Type B pancreatic cell (in vitro differentiated cells): Measurements from ENCODE around the gene RBPJ. TPM values are rescaled to one million over a fixed set of nuclear protein-coding genes. Genes with fewer than 3 reads are reported as not detected.

Experiments used
- DNase-seq: peaks from one replicate; pipeline ENCODE4 v3.0.0; 2021; ENCODE audit warnings: mixed read lengths; ENCODE audit not compliant: unreplicated experiment; ENCODE audit errors: extremely low spot score
- H3K27ac Mint-ChIP-seq: 2 replicates; pipeline ENCODE4 v1.8.0; 2021; ENCODE audit warnings: mild to moderate bottlenecking, mixed read lengths
- H3K27me3 Mint-ChIP-seq: 2 replicates; pipeline ENCODE4 v1.8.0; 2021; ENCODE audit warnings: mixed read lengths
- H3K36me3 Mint-ChIP-seq: 2 replicates; pipeline ENCODE4 v1.8.0; 2021; ENCODE audit warnings: mixed read lengths
- H3K4me1 Mint-ChIP-seq: one replicate; pipeline ENCODE4 v1.8.0; 2021; ENCODE audit warnings: mixed read lengths; ENCODE audit not compliant: unreplicated experiment
- H3K4me3 Mint-ChIP-seq: 2 replicates; pipeline ENCODE4 v1.8.0; 2021; ENCODE audit warnings: mild to moderate bottlenecking, mixed read lengths
- H3K9me3 Mint-ChIP-seq: 2 replicates; pipeline ENCODE4 v1.8.0; 2021; ENCODE audit warnings: mixed read lengths
- total RNA-seq: library from RNA; stranded (reverse); gene quantifications from 2 replicates; pipeline ENCODE4 v1.2.1, GENCODE V29; 2021; ENCODE audit warnings: low replicate concordance
- TF ChIP-seq, protein P1 (sequence below): fragments of 200-600 bp; sonication (generic); conservative IDR thresholded peaks from 2 replicates; pipeline ENCODE4 v1.5.0; 2021; ENCODE audit warnings: antibody characterized with exemption, mild to moderate bottlenecking

Gene RBPJ
- total RNA-seq, 1 donor from 2014 or later, result 95.4 TPM

- TF ChIP-seq, protein P1, sequence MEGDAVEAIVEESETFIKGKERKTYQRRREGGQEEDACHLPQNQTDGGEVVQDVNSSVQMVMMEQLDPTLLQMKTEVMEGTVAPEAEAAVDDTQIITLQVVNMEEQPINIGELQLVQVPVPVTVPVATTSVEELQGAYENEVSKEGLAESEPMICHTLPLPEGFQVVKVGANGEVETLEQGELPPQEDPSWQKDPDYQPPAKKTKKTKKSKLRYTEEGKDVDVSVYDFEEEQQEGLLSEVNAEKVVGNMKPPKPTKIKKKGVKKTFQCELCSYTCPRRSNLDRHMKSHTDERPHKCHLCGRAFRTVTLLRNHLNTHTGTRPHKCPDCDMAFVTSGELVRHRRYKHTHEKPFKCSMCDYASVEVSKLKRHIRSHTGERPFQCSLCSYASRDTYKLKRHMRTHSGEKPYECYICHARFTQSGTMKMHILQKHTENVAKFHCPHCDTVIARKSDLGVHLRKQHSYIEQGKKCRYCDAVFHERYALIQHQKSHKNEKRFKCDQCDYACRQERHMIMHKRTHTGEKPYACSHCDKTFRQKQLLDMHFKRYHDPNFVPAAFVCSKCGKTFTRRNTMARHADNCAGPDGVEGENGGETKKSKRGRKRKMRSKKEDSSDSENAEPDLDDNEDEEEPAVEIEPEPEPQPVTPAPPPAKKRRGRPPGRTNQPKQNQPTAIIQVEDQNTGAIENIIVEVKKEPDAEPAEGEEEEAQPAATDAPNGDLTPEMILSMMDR, result no peak
- H3K4me3 Mint-ChIP-seq, result no peak overlapping the region
Observed at GRCh38 chr4:26407476-26407875, 86.7 kb downstream of the RBPJ start.

DNA sequence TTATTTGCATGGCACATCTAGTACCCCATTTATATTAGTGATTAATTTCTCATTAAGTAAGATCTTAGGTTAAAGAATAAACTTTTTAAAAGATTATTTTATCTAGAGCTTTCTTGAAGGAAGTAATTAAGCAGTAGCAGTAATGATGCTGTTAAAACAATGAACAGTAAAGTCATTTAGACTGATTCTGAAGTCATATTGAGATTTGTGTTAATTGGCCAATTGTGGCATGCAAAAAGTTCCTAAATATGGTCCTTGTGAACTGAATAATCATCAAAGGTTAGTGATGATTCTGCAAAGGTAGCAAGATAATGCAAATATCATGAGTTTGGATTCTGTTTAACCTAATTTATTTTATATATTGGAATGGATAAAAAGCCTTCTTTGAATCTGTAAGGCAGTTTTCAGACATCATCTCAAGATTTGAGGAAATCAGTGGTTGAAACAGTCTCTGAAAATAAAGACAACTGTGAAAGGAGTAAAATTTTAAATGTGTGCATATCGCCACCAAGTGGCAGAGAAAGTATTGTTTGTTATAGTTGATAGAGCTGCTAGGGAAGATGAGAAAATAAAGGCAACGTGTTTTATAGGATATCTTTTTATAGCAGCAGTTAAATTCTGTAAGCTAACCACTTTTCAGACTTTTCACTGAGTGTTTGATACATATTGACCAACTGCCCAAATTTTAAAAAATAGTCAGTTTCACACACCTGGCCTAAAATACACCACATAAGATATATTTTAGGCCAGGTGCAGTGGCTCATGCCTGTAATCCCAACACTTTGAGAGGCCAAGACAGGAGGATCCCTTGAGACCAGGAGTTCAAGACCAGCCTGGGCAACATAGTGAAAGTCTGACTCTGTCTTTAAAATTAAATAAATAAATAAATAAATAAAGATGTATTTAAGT lies 89.8 kb downstream of the RBPJ start:
- no peaks in the 10 kb centered on the region for H3K27me3 Mint-ChIP-seq
- TF ChIP-seq, protein P1, result peak; percentile 86
- peaks cover 4% of the 10 kb centered on the region for H3K4me1 Mint-ChIP-seq
- peaks cover 10% of the 10 kb centered on the region for H3K9me3 Mint-ChIP-seq
- peaks cover 29% of the 10 kb centered on the region for H3K36me3 Mint-ChIP-seq
- no peak overlapping the region for H3K4me3 Mint-ChIP-seq
- no peak for DNase-seq
- no peak overlapping the region for H3K27ac Mint-ChIP-seq

More at GRCh38 chr4:26407476-26407875, 86.7 kb downstream of the RBPJ start:
- Mint-ChIP-seq H3K4me1 (peaks cover 10% of the 10 kb centered on the region), H3K36me3 (peaks cover 40% of the 10 kb centered on the region), H3K27ac (peak overlapping the region; percentile 25), H3K9me3 (peaks cover 11% of the 10 kb centered on the region), H3K27me3 (no peaks in the 10 kb centered on the region)
- no peak for DNase-seq

DNA sequence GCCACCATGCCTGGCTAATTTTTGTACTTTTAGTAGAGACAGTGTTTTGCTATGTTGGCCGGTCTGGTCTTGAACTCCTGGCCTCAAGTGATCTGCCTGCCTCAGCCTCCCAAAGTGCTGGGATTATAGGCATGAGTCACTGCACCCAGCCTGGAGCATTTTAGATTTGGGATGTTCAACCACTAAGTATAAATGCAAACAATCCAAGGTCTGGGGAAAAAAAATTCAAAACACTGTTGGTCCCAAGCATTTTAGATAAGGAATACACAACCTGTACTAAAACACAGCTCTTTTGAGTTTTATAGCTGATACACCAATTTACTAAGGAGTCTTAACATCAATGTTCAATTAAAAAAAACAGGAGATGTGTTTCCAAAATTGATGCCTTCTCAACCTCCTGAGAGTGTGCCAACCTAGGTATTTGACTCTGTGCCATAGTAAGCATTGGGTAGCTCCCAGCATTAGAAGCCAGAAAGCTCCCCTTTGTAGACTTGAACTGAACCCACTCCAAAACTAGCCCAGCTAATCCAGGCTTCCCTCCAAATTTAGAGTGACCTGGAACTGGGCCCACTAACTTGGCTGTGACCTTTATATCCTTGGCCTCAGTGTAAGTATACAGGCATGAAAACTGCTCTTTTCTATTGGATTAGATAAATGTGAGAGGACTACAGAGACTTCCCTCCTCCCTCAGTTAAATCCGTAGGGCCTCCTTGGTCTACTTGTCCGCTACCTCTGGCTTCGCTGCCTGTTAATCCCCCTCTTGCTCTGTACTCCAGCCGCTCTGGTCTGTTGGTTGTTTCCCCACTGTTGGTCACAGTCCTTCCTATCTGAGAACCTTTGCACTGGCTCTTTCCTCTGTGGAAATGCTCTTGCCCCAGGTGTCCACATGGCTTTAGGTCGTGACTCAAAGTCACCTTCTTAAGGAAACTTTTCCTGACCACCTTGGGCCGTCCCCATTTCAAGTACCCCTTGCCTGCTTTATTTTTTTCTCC lies 91.9 kb downstream of the RBPJ start:
- DNase-seq, result no peak
- Mint-ChIP-seq H3K4me1 (peaks cover 4% of the 10 kb centered on the region), H3K9me3 (no peaks in the 10 kb centered on the region), H3K4me3 (no peak overlapping the region), H3K27ac (no peak overlapping the region), H3K27me3 (no peaks in the 10 kb centered on the region), H3K36me3 (peaks cover 15% of the 10 kb centered on the region)
- TF ChIP-seq, protein P1, result no peak

DNA sequence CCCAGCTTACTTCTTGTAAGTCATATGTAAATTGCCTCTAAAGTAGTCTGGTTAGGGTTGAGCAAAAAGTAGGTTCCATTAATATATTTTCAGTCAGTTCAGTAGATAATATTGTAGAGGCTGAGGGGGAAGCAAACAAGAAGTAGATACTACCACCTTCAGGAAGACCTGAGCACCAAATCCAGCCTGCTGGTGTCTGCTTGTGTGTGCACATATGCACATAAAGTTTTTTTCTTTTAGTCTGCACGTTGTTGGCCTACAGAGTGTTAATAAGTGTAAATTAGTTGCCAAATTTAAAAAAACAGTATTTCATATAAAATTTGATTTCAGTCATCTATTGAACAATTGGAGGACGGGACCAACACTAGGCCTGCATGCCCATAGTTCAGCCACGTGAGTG lies 92.8 kb downstream of the RBPJ start:
- H3K9me3 Mint-ChIP-seq, result no peaks in the 10 kb centered on the region
- no peak for DNase-seq

DNA sequence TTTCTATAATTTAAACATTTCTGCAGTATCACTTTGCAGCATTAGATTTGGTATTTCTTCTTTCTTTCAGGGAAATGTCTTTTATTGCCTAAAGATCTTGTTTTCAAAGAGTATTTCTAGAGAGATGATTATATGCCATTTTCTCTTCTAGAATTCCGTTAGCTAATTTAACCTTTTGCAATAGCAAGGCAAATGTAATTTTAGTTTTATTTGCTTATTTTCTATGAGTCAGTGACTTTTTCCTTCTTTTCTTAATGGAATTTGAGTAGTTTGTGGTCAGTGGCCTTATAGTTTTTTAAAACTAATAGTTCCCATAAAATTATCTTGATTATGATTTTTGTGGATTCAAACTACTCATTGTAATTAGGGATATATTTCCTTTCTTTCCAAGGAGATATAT lies 97.3 kb downstream of the RBPJ start:
- H3K4me3 Mint-ChIP-seq, result no peak overlapping the region
- no peaks in the 10 kb centered on the region for H3K4me1 Mint-ChIP-seq
- TF ChIP-seq, protein P1, result no peak
- H3K27me3 Mint-ChIP-seq, result no peaks in the 10 kb centered on the region
- H3K36me3 Mint-ChIP-seq, result peaks cover 26% of the 10 kb centered on the region
- no peaks in the 10 kb centered on the region for H3K9me3 Mint-ChIP-seq
- no peak for DNase-seq
- H3K27ac Mint-ChIP-seq, result no peak overlapping the region

More for the DNA sequence above, 92.8 kb downstream of the RBPJ start:
- H3K4me1 Mint-ChIP-seq, result peaks cover 4% of the 10 kb centered on the region
- TF ChIP-seq, protein P1, result peak; percentile 24
- H3K27me3 Mint-ChIP-seq, result no peaks in the 10 kb centered on the region
- H3K36me3 Mint-ChIP-seq, result peaks cover 14% of the 10 kb centered on the region
- no peak overlapping the region for H3K27ac Mint-ChIP-seq
- H3K4me3 Mint-ChIP-seq, result no peak overlapping the region
